Fibroblast of lung (primary cell): ENCODE data around the gene MAP1LC3B2. TPM values are rescaled to one million over a fixed set of nuclear protein-coding genes. Genes with fewer than 3 reads are reported as not detected.

Experiments
- DNase-seq, 2 donors: peaks; one replicate each; pipeline versions ENCODE4 v3.0.0 to v3.0.0-alpha.2; 2010; ENCODE audit warnings: low read depth in 2 of 2
- H2AFZ ChIP-seq: 2 replicates; pipeline ENCODE4 v1.5.1; 2012; ENCODE audit warnings: low read length, control low read depth, inconsistent platforms
- H3K27ac ChIP-seq: 2 replicates; pipeline ENCODE4 v1.5.1; 2011; ENCODE audit warnings: low read length, control low read depth; ENCODE audit not compliant: insufficient read depth
- H3K27me3 ChIP-seq: 2 replicates; pipeline ENCODE4 v1.5.1; 2011; ENCODE audit warnings: mild to moderate bottlenecking, low read length; ENCODE audit not compliant: control insufficient read depth, insufficient read depth
- H3K36me3 ChIP-seq: 2 replicates; pipeline ENCODE4 v1.5.1; 2011; ENCODE audit warnings: low read length; ENCODE audit not compliant: control insufficient read depth, insufficient read depth
- H3K4me1 ChIP-seq: 2 replicates; pipeline ENCODE4 v1.5.1; 2011; ENCODE audit warnings: low read length; ENCODE audit not compliant: control insufficient read depth, insufficient read depth; ENCODE audit errors: extremely low read depth
- H3K4me2 ChIP-seq: 2 replicates; pipeline ENCODE4 v1.5.1; 2011; ENCODE audit warnings: low read length, control low read depth; ENCODE audit not compliant: insufficient read depth; ENCODE audit errors: extremely low read depth
- H3K4me3 ChIP-seq, 4 experiments: fragments of 200-600 bp in 1 of 4; sonication (generic) in 1 of 4; replicated peaks in 1 of 4; 2 replicates each; pipeline ENCODE4 v1.5.1; 2011 to 2016; ENCODE audit warnings: low read length in 4 of 4, low read depth in 3 of 4, mild to moderate bottlenecking in 3 of 4, control low read depth in 2 of 4, inconsistent platforms in 1 of 4, mixed read lengths in 1 of 4; ENCODE audit not compliant: insufficient read depth in 1 of 4; ENCODE audit errors: control extremely low read depth in 1 of 4
- H3K79me2 ChIP-seq: 2 replicates; pipeline ENCODE4 v1.5.1; 2012; ENCODE audit warnings: mild to moderate bottlenecking, low read length, inconsistent platforms; ENCODE audit not compliant: control insufficient read depth, insufficient read depth
- H3K9ac ChIP-seq: 2 replicates; pipeline ENCODE4 v1.5.1; 2011; ENCODE audit warnings: mild to moderate bottlenecking, low read length, control low read depth; ENCODE audit not compliant: insufficient read depth
- H3K9me3 ChIP-seq: 2 replicates; pipeline ENCODE4 v1.5.1; 2012; ENCODE audit warnings: low read depth, low read length; ENCODE audit not compliant: control insufficient read depth, insufficient read depth
- H4K20me1 ChIP-seq: 2 replicates; pipeline ENCODE4 v1.5.1; 2011; ENCODE audit warnings: low read length; ENCODE audit not compliant: control insufficient read depth, insufficient read depth; ENCODE audit errors: extremely low read depth
- EZH2 ChIP-seq: IDR thresholded peaks from 2 replicates; pipeline ENCODE4 v1.5.1; 2012; ENCODE audit warnings: low read length, control low read depth, mild to moderate bottlenecking; ENCODE audit errors: missing control alignments
- polyA plus RNA-seq, 2 donors: library from polyadenylated mRNA; depleted of rRNA in 1 of 2; stranded (reverse) in 1 of 2; unstranded in 1 of 2; fragments of >200 nt; gene quantifications; 2 replicates each; pipeline ENCODE4 v1.2.1, GENCODE V29; 2011 to 2012; ENCODE audit warnings: missing spikeins in 1 of 2
- total RNA-seq: library from RNA; depleted of rRNA; stranded (reverse); fragments of >200 nt; gene quantifications from 2 replicates; pipeline ENCODE4 v1.2.1, GENCODE V29; 2014
- TF ChIP-seq, protein P1 (sequence below), 2 donors: IDR thresholded peaks in 1 of 2; conservative IDR thresholded peaks in 1 of 2; 1 replicate in 1 of 2; 2 replicates in 1 of 2; pipeline ENCODE4 v1.5.1; 2011 to 2012; ENCODE audit warnings: low read length in 2 of 2, control low read depth in 1 of 2, inconsistent platforms in 1 of 2, low read depth in 1 of 2, mild to moderate bottlenecking in 1 of 2

MAP1LC3B2 gene
- total and polyA plus RNA-seq, 2 donors (not counting 1 experiment from before 2014, with no cell fraction given): 1.2 TPM

DNA sequence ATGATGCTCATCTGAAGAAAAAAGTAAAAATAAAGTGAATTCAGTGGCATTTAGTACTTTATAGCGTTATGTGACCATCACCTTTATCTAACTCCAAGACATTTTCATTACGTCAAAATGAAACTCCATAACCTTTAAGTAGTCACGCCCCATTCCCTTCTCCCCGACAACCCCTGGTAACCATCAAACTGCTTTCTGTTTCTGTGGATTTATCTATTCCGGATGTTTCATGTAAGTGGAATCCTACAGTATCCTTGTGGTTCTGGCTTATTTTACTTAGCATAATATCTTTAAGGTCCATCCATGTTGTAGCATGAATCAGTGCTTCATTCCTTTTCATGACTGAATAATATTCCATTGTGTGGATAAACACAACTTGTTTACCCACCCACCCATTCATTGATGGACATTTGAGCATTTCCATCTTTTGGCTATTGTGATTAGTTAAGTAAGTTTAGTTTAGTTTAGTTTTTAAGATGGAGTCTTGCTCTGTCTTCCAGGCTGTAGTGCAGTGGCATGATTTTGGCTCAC, 18.5 kb upstream of the MAP1LC3B2 start:
- Histone ChIP-seq H3K4me3 (no peak overlapping the region), H3K4me2 (no peak overlapping the region), H3K9ac (no peak overlapping the region), H3K9me3 (no peaks in the 10 kb centered on the region), H4K20me1 (no peaks in the 10 kb centered on the region), H3K36me3 (no peaks in the 10 kb centered on the region), H3K27ac (no peak overlapping the region), H3K27me3 (no peaks in the 10 kb centered on the region), H2AFZ (no peak overlapping the region), H3K79me2 (no peaks in the 10 kb centered on the region), H3K4me1 (peaks cover 2% of the 10 kb centered on the region)
- TF ChIP-seq EZH2: no peak
- TF ChIP-seq, protein P1, sequence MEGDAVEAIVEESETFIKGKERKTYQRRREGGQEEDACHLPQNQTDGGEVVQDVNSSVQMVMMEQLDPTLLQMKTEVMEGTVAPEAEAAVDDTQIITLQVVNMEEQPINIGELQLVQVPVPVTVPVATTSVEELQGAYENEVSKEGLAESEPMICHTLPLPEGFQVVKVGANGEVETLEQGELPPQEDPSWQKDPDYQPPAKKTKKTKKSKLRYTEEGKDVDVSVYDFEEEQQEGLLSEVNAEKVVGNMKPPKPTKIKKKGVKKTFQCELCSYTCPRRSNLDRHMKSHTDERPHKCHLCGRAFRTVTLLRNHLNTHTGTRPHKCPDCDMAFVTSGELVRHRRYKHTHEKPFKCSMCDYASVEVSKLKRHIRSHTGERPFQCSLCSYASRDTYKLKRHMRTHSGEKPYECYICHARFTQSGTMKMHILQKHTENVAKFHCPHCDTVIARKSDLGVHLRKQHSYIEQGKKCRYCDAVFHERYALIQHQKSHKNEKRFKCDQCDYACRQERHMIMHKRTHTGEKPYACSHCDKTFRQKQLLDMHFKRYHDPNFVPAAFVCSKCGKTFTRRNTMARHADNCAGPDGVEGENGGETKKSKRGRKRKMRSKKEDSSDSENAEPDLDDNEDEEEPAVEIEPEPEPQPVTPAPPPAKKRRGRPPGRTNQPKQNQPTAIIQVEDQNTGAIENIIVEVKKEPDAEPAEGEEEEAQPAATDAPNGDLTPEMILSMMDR (conservative IDR thresholded peaks at IDR 0.05 in 1 of 2, IDR thresholded peaks at IDR 0.05 in 1 of 2; ENCODE audit: low read depth in 1 of 2, low read length in 2 of 2): no peak
- no peak for DNase-seq

DNA sequence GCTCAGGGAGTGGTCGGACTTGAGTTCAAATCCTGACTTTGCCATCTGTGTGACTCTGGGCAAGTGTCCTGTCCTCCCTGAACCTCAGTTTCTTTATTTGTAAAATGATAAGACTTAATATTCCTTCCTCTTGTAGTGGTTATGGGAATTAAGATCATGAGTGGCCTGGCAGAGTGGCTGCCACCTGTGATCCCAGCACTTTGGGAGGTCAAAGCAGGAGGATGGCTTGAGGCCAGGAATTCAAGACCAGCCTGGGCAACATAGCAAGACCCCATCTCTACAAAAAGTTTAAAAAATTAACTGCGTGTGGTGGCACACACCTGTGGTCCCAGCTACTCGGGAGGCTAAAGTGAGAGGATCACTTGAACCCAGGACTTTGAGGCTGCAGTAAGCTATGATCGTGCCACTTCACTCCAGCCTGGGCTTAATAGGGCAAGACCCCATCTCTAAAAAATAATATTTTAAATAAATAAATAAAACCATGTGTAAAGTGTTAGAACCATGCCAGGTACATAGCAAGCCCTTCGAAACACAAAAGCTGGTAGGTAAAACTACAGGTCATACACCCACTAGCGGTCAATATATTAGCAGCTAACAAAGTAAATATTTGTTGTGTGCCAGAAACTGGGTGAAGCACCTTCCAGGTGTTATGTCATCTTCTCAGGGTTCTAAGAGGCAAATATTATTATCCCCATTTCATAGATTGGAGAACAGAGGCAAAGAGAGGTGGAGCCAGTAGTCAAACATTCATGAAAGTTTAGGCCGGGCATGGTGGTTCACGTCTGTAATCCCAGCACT, 17.4 kb upstream of the MAP1LC3B2 start:
- H4K20me1 ChIP-seq: no peaks in the 10 kb centered on the region
- no peaks in the 10 kb centered on the region for H3K9me3 ChIP-seq
- H3K9ac ChIP-seq: no peak overlapping the region
- H3K79me2 ChIP-seq: no peaks in the 10 kb centered on the region
- no peak overlapping the region for H2AFZ ChIP-seq
- H3K27me3 ChIP-seq: no peaks in the 10 kb centered on the region
- H3K27ac ChIP-seq: no peak overlapping the region
- H3K4me1 ChIP-seq: peaks cover 2% of the 10 kb centered on the region
- H3K4me2 ChIP-seq: no peak overlapping the region
- no peaks in the 10 kb centered on the region for H3K36me3 ChIP-seq
- DNase-seq: no peak
- TF ChIP-seq, protein P1 (conservative IDR thresholded peaks at IDR 0.05 in 1 of 2, IDR thresholded peaks at IDR 0.05 in 1 of 2; ENCODE audit: low read depth in 1 of 2, low read length in 2 of 2): no peak
- TF ChIP-seq EZH2: no peak
- H3K4me3 ChIP-seq: no peak overlapping the region

DNA sequence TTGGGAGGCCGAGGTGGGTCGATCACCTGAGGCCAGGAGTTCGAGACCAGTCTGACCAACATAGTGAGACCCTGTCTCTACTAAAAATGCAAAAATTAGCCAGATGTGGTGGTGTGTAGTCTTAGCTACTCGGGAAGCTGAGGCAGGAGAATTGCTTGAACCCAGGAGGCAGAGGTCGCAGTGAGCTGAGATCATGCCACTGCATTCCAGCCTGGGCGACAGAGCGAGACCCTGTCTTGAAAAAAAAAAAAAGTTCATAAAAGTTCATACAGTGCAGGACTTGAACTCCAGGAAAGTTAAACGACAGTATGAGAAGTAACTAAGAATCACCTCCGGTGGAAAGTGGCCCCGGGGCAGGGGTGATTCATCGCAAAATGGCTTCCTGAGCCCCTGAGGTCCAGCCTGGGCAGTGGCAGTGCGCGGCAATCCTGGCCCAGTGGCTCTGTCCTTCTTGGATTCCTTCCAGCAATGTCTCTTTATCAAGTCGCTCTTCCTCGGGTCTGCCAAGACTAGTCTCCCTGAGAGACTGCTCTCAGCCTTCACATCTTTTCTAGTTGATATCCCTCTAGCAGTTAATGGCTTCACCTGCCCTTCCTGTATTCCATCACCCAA, 16.7 kb upstream of the MAP1LC3B2 start:
- H3K36me3 ChIP-seq: no peaks in the 10 kb centered on the region
- no peak overlapping the region for H3K4me3 ChIP-seq
- no peaks in the 10 kb centered on the region for H4K20me1 ChIP-seq
- DNase-seq: no peak
- no peak overlapping the region for H2AFZ ChIP-seq
- H3K4me1 ChIP-seq: peaks cover 2% of the 10 kb centered on the region
- H3K27me3 ChIP-seq: no peaks in the 10 kb centered on the region
- no peak overlapping the region for H3K9ac ChIP-seq
- no peaks in the 10 kb centered on the region for H3K9me3 ChIP-seq
- TF ChIP-seq EZH2: no peak
- TF ChIP-seq, protein P1 (conservative IDR thresholded peaks at IDR 0.05 in 1 of 2, IDR thresholded peaks at IDR 0.05 in 1 of 2; ENCODE audit: low read depth in 1 of 2, low read length in 2 of 2): no peak
- no peaks in the 10 kb centered on the region for H3K79me2 ChIP-seq
- no peak overlapping the region for H3K4me2 ChIP-seq
- no peak overlapping the region for H3K27ac ChIP-seq
